Measurements from ENCODE around the gene KIF21B. TPM values are rescaled to one million over a fixed set of nuclear protein-coding genes. Genes with fewer than 3 reads are reported as not detected.

The KIF21B gene
- total and polyA plus RNA-seq, 2 of the 8 experiments (the other 6 are each of a cell fraction or from before 2014, with no cell fraction given) = 10.8 to 26.5 TPM

DNA sequence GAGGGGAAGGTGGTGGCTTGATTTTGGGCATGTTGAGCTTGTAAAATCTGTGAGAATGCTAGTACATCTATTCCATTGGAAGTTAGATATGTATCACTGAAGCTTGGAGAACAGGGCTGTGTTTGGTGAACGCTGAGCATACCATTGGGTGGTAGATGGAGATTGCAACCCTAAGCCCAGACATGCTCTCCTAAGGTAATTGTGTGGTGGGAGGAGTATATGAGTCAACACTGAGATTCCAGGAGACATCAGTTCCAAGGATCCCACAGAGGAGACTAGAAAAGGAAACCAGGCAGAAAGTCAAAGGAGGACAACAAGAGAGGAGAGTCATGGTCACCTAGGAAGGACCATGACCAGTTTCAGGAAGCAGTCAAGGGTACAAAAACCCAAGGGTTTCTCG, 60.4 kb downstream of the KIF21B start:
- WGBS, 2 experiments (ENCODE audit: extremely low coverage in 1 of 2, insufficient coverage in 1 of 2, insufficient read length in 1 of 2, insufficient replicate concordance in 2 of 2, low coverage in 1 of 2, low lambda C conversion rate in 2 of 2, missing lambda C conversion rate in 1 of 2) = 82% methylated on average over 2 of the region's 2 CpGs; no CpG with 5 or more reads in 1 of the 2 experiments
- H3K36me3 ChIP-seq (ENCODE audit: control insufficient read depth in 2 of 4, insufficient read depth in 4 of 4, low read length in 3 of 4) = no peaks in the 10 kb centered on the region
- H3K27me3 ChIP-seq (replicated peaks in 1 of 4; ENCODE audit: control insufficient read depth in 3 of 4, extremely low read depth in 1 of 4, insufficient read depth in 3 of 4, low read length in 3 of 4) = no peaks in the 10 kb centered on the region
- no peak overlapping the region for H3K27ac ChIP-seq (ENCODE audit: low read depth, low read length)
- no peak overlapping the region for H3K9ac ChIP-seq (replicated peaks in 1 of 4; ENCODE audit: extremely low read depth in 1 of 4, low read depth in 3 of 4, low read length in 3 of 4)
- no peak overlapping the region for H2BK120ac ChIP-seq (replicated peaks; ENCODE audit: low read depth, low read length)
- no peak overlapping the region for H3K23ac ChIP-seq (ENCODE audit: insufficient read length)
- H2BK15ac ChIP-seq (ENCODE audit: low read length) = no peak overlapping the region
- no peak for TF ChIP-seq GTF2F1 (IDR thresholded peaks at IDR 0.05; ENCODE audit: borderline replicate concordance, low read depth, low read length)
- TF ChIP-seq TCF12 (IDR thresholded peaks at IDR 0.05; ENCODE audit: low read depth, low read length) = no peak
- TF ChIP-seq NRF1 (IDR thresholded peaks at IDR 0.05; ENCODE audit: low read depth, low read length) = no peak
- TF ChIP-seq, protein P1, sequence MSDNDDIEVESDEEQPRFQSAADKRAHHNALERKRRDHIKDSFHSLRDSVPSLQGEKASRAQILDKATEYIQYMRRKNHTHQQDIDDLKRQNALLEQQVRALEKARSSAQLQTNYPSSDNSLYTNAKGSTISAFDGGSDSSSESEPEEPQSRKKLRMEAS (IDR thresholded peaks at IDR 0.05) = no peak
- no peak for TF ChIP-seq SIRT6 (IDR thresholded peaks at IDR 0.05; ENCODE audit: low read length)
- no peak for TF ChIP-seq SRF (IDR thresholded peaks at IDR 0.05; ENCODE audit: low read depth, low read length)
- no peak for TF ChIP-seq SAP30 (IDR thresholded peaks at IDR 0.05; ENCODE audit: insufficient read depth, insufficient replicate concordance, low read length)
- TF ChIP-seq RNF2 (IDR thresholded peaks at IDR 0.05; ENCODE audit: borderline replicate concordance, low read depth, low read length, missing control alignments, poor library complexity, severe bottlenecking) = no peak
- no peak for TF ChIP-seq GABPA (IDR thresholded peaks at IDR 0.05; ENCODE audit: borderline replicate concordance, insufficient read depth, low read length)
- TF ChIP-seq CBX5 (IDR thresholded peaks at IDR 0.05; ENCODE audit: low read depth, low read length) = no peak
- TF ChIP-seq, protein P2, sequence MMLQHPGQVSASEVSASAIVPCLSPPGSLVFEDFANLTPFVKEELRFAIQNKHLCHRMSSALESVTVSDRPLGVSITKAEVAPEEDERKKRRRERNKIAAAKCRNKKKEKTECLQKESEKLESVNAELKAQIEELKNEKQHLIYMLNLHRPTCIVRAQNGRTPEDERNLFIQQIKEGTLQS (IDR thresholded peaks at IDR 0.05; ENCODE audit: insufficient read depth, low read depth, low read length) = no peak
- TF ChIP-seq RXRA (IDR thresholded peaks at IDR 0.05; ENCODE audit: insufficient read depth, low read depth, low read length) = no peak
- no peak for TF ChIP-seq CREB1 (IDR thresholded peaks at IDR 0.05)
- no peak for TF ChIP-seq TBP (IDR thresholded peaks at IDR 0.05; ENCODE audit: low read depth, low read length)
- H2BK20ac ChIP-seq (ENCODE audit: low read length) = no peak overlapping the region
- FAIRE-seq (no peak), DNase-seq (ENCODE audit: low read depth in 1 of 2, low spot score in 2 of 2) (no peak)
- H2BK12ac ChIP-seq (ENCODE audit: low read depth, low read length) = no peak overlapping the region
- H3K23me2 ChIP-seq (ENCODE audit: low read depth, low read length) = no peaks in the 10 kb centered on the region
- H3K14ac ChIP-seq (ENCODE audit: insufficient read length) = no peak overlapping the region
- H3K4ac ChIP-seq (replicated peaks; ENCODE audit: insufficient read length, low read depth, low read length) = no peak overlapping the region
- no peak overlapping the region for H2AK5ac ChIP-seq (ENCODE audit: low read depth, low read length)
- no peaks in the 10 kb centered on the region for H3K79me2 ChIP-seq (ENCODE audit: control insufficient read depth in 1 of 2, insufficient read depth in 2 of 2, low read length in 2 of 2)
- H3K79me1 ChIP-seq (ENCODE audit: low read depth, low read length) = no peaks in the 10 kb centered on the region
- no peak overlapping the region for H2AFZ ChIP-seq (ENCODE audit: low read length)
- no peak overlapping the region for H4K5ac ChIP-seq (ENCODE audit: insufficient read length, low read depth, low read length)
- peaks cover 0 to 3% (median under 1%) of the 10 kb centered on the region in 4 experiments; a peak in 2 of 7 replicates for H3K4me1 ChIP-seq (replicated peaks in 1 of 4; ENCODE audit: control insufficient read depth in 3 of 4, insufficient read depth in 4 of 4, low read length in 3 of 4)
- H3K56ac ChIP-seq (replicated peaks; ENCODE audit: insufficient read length, low read depth, low read length) = no peak overlapping the region
- POLR2A ChIA-PET (ENCODE audit: partially characterized antibody) = no interaction called here
- no peaks in the 10 kb centered on the region for H4K20me1 ChIP-seq (replicated peaks in 1 of 2; ENCODE audit: control insufficient read depth in 1 of 2, insufficient read depth in 2 of 2, low read length in 2 of 2)
- no peak overlapping the region for H2BK5ac ChIP-seq (ENCODE audit: low read depth, low read length)
- H3K4me2 ChIP-seq (ENCODE audit: insufficient read depth in 1 of 2, low read depth in 2 of 2, low read length in 2 of 2) = no peak overlapping the region
- H3K4me3 ChIP-seq (ENCODE audit: extremely low read depth in 1 of 4, insufficient read depth in 2 of 4, low read depth in 3 of 4, low read length in 4 of 4) = no peak overlapping the region
- H3K18ac ChIP-seq (ENCODE audit: extremely low read depth, low read length) = no peak overlapping the region
- CTCF ChIA-PET (ENCODE audit: partially characterized antibody) = interaction anchor here (0.7 to 1.7 kb wide), 7 partner anchors 8 to 427 kb away, joined by 3 to 10 read pairs (median 3); no protein-coding TSS in a partner anchor
- no peaks in the 10 kb centered on the region for H3K9me3 ChIP-seq (ENCODE audit: insufficient read depth in 2 of 2, low read depth in 1 of 2, low read length in 1 of 2)
- H4K91ac ChIP-seq (replicated peaks; ENCODE audit: insufficient read length, low read length) = no peak overlapping the region
- no peak overlapping the region for H4K8ac ChIP-seq (ENCODE audit: extremely low read depth, insufficient read depth, low read length)
